IPS-11a (cell line): ENCODE measurements around the gene STOML3.

Experiments
- H3K4me3 ChIP-seq: one replicate; pipeline ENCODE4 v1.5.1; 2013; ENCODE audit warnings: low read depth, low read length, control low read depth

The STOML3 gene

GRCh38 chr13:38981096-38981495, 9.5 kb downstream of the STOML3 start:
- H3K4me3 ChIP-seq: no peak overlapping the region

GRCh38 chr13:38980750-38981078, 9.9 kb downstream of the STOML3 start:
- H3K4me3 ChIP-seq: no peak overlapping the region

GRCh38 chr13:38979891-38980749, 10.5 kb downstream of the STOML3 start:
- no peak overlapping the region for H3K4me3 ChIP-seq

- no peak overlapping the region for H3K4me3 ChIP-seq
Observed at GRCh38 chr13:38970380-38971051, 20.1 kb downstream of the STOML3 start.

GRCh38 chr13:38969187-38969586, 21.4 kb downstream of the STOML3 start:
- no peak overlapping the region for H3K4me3 ChIP-seq

GRCh38 chr13:38967446-38967845, 23.2 kb downstream of the STOML3 start:
- no peak overlapping the region for H3K4me3 ChIP-seq

- no peak overlapping the region for H3K4me3 ChIP-seq
Observed at GRCh38 chr13:38965281-38965680, 25.4 kb downstream of the STOML3 start.

- H3K4me3 ChIP-seq: no peak overlapping the region
Observed at GRCh38 chr13:38960175-38960574, 30.5 kb downstream of the STOML3 start.

GRCh38 chr13:38957794-38958592, 32.6 kb downstream of the STOML3 start:
- H3K4me3 ChIP-seq: no peak overlapping the region

GRCh38 chr13:38954844-38955243, 35.8 kb downstream of the STOML3 start:
- no peak overlapping the region for H3K4me3 ChIP-seq

- H3K4me3 ChIP-seq: no peak overlapping the region
Observed at GRCh38 chr13:38954291-38954690, 36.3 kb downstream of the STOML3 start.

GRCh38 chr13:38952827-38953226, 37.8 kb downstream of the STOML3 start:
- no peak overlapping the region for H3K4me3 ChIP-seq

GRCh38 chr13:38951525-38952313, 38.9 kb downstream of the STOML3 start:
- no peak overlapping the region for H3K4me3 ChIP-seq

- H3K4me3 ChIP-seq: no peak overlapping the region
Observed at GRCh38 chr13:38950987-38951386, 39.6 kb downstream of the STOML3 start.

- H3K4me3 ChIP-seq: no peak overlapping the region
Observed at GRCh38 chr13:38947054-38947453, 43.6 kb downstream of the STOML3 start.

GRCh38 chr13:38944219-38944618, 46.4 kb downstream of the STOML3 start:
- H3K4me3 ChIP-seq: no peak overlapping the region

- H3K4me3 ChIP-seq: no peak overlapping the region
Observed at GRCh38 chr13:38943231-38943630, 47.4 kb downstream of the STOML3 start.

GRCh38 chr13:38941353-38941945, 49.2 kb downstream of the STOML3 start:
- no peak overlapping the region for H3K4me3 ChIP-seq

- H3K4me3 ChIP-seq: no peak overlapping the region
Observed at GRCh38 chr13:38933786-38934185, 56.8 kb downstream of the STOML3 start.

GRCh38 chr13:38922170-38922569, 68.5 kb downstream of the STOML3 start:
- H3K4me3 ChIP-seq: no peak overlapping the region
